GM18505 (cell line): ENCODE measurements around the gene MEGF11.
A peak's percentile ranks its signal among the peaks of the same experiment; 100 is the strongest.

Experiments
- ATAC-seq: cut with Tn5 transposase; IDR thresholded peaks from one replicate; pipeline ENCODE4 v1.9.1; 2021; ENCODE audit not compliant: unreplicated experiment
- POLR2A ChIP-seq: IDR thresholded peaks from 4 replicates; pipeline ENCODE4 v1.6.1; 2011; ENCODE audit warnings: borderline replicate concordance; ENCODE audit not compliant: insufficient read depth, insufficient read length; ENCODE audit errors: extremely low read depth

Gene MEGF11

DNA sequence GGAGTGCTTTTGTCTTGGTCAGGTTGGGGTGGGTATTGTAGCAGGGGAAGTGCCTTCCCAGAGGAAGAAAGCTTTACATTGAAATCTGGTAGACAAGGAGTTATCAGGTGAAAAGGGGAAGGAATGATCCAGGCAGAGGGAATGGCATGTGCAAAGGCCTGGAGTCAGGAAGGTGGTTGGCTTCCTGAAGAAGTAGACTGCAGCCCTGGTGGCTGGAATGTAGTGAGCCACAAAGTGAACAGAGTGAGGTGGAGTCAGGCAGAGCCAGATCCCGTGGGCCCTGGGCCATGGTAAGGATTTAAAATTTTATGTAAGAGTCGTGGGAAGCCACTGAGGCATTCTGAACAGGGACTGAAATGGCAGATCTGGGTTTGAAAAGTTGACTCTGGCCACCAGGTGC is 326.0 kb downstream of the MEGF11 start:
- ATAC-seq: no peak
- no peak for TF ChIP-seq POLR2A

- TF ChIP-seq POLR2A: no peak
- ATAC-seq: no peak
These were observed 326.7 kb downstream of the MEGF11 start for GRCh38 chr15:65926899-65927298.

DNA sequence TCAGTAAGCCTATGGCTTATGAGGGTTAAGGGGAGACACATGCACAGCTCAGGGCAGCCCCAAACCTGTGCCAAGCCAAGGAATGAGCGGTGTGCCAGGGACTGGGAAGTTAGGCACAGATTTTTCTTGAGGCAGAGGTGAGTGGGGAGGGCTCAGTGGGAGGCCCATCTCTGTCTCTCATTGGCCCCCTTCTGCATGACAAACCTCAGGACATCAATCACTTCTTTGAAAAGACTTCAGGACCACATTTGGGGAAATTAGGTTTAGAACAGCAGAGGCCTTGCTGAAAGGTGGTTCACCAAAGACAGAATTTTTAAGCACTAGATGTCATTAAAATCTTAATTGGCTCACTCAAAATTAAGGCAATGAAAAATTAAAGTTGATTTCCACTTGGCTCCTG is 327.1 kb downstream of the MEGF11 start:
- no peak for ATAC-seq
- TF ChIP-seq POLR2A: no peak

DNA sequence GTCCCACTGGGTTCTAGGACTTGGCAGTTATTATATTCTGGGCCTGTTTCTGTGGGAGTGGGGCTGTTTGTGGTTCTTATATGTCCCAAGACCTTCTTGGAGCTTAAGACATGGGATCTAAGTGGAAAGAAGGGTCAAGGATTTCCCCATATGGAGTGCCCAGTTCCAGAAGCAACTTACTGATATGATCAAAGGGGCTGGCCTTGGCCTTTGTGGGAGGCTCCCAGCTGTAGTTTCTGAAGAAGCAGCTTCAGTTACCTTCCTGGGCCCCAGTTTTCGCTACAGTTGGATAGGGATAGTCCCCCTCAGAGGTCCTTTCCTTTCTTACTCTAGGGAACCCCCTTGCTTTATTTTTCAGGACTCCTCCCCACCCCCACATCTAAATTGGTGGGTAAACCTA is 328.2 kb downstream of the MEGF11 start:
- TF ChIP-seq POLR2A: no peak
- no peak for ATAC-seq

DNA sequence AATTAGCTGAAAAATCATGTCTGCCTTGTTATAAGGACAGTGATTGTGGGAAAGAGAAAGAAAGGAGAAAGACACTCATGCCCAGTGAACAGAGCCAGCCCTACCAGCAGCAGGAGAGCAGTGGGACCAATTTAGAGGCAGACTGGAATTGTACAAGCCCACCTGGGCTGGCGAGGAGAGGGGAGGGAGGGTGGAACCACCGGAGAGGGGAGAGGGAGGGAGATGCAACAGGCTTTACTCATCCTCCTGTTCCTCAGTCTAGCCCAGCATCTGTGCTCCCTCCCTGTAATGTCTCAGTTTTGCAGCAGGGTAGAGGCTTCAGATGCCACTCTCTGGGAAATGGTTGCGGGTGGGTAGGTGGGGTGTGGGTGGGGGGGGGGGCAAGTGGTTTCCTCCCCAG is 329.5 kb downstream of the MEGF11 start:
- ATAC-seq: no peak
- TF ChIP-seq POLR2A: no peak

GRCh38 chr15:65923264-65923663 is 330.3 kb downstream of the MEGF11 start:
- no peak for TF ChIP-seq POLR2A
- ATAC-seq: no peak

DNA sequence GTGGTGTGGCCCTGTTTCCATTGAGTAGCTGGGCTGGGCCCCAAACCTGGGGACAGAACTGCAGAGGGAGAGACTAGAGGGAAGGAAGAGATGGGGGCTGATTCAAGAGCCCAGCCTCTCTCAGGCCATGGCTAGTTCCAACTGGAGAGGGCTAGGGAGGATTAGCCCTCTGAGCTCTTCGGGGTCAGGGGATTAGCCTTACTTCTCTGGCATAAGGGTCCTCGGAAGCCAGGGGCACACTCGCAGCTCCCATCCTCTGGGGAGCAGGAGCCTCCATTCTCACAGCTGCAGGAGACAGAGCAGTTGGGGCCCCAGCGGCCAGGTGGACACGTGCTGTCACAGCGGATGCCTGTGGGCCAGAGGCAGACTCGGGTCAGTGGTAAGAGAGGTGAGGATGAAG is 330.9 kb downstream of the MEGF11 start:
- no peak for ATAC-seq
- no peak for TF ChIP-seq POLR2A

DNA sequence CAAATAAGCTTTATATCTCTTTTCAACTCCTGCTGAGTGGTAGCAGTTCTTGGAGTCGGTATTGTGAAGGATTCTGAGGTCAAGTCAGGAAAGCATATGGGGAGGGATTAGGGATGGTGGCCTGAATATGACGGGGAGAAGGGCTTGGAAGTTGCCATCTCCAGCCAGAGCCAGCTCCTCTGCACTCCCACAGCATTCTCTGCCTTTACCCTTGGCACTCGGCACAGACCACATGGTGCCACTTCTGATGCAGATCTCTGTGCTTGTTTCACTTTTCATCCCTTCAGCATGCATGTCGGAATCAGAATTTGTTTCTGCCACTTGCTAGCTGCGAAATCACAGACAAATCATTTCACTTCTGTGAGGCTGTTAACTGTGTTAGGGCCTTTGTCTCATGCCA is 331.8 kb downstream of the MEGF11 start:
- no peak for TF ChIP-seq POLR2A
- no peak for ATAC-seq

DNA sequence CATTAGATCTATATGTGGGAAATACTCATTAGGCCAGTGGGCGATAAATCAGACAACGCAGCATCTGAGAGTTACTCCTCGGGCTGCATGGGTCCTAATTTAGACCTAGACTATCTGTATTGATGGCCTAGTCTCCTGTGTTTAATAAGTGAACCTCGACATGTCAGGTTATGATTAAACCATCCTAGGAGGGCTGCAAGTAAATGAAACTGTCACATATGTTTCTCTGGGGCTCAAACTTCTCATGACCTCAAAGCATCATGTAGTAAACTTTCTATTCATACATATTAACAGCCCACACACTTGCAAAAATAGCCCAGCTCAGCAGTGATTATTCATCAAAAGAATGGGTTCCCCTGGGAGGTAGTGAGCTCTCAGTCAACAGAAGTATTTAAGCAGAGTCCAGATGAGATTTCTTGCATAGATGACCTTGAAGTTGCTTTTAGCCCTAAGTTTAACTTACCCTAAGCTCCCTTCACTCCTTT is 332.7 kb downstream of the MEGF11 start:
- no peak for ATAC-seq
- TF ChIP-seq POLR2A: no peak

DNA sequence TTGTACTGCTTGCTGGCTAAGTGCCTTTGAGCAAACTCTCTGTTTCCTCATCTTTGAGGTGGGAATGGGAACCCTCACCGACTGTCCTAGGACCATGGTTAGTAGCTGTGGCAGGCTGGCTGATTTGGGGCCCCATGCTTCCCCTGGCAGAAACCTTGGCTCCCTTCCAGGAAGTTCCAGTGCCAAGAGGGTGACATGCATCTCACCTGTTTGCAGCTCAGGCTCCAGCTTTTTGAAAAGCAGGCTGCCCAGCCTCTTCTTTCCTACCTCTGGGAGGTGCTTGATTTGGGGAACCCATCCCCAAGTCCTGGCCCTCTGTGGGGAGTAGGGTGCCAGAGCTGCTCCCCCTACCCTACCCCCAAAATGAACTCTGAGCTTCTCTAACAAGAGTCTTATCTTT is 333.4 kb downstream of the MEGF11 start:
- TF ChIP-seq POLR2A: no peak
- ATAC-seq: no peak

DNA sequence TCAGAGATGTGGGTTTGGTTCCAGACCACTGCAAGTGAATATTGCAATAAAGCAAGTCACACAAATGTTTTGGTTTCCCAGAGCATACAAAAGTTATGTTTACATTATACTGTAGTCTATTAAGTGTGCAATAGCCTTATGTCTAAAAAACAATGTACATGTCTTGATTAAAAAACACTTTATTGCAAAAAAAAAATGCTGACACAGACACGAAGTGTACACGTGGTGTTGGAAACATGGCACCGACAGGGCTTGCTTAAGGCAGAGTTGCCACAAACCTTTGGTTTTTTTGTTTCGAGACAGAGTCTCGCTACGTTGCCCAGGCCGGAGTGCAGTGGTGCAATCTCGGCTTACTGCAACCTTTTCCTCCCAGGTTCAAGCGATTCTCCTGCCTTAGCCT is 334.2 kb downstream of the MEGF11 start:
- TF ChIP-seq POLR2A: no peak
- ATAC-seq: no peak

GRCh38 chr15:65918945-65919344 is 334.6 kb downstream of the MEGF11 start:
- no peak for TF ChIP-seq POLR2A
- no peak for ATAC-seq

GRCh38 chr15:65918357-65918920 is 335.1 kb downstream of the MEGF11 start:
- ATAC-seq: no peak
- TF ChIP-seq POLR2A: no peak

DNA sequence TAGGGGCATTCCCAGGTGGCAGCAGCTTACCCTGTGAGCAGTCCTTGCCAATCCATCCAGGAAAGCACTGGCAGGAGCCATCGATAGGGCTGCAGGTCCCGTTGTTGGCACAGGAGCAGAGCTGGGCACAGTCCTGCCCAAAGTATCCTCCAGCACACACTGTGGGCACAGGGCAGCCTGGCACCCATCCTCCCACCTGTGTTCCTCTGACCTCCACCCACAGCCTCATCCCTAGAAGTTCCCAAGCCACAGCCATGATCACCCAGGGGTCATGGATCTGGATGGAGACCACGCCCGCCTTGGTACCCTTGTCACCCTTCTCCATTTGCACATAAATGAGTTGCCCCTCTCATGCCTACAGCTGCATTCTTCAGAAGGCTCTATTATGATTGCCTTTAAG is 335.6 kb downstream of the MEGF11 start:
- no peak for ATAC-seq
- no peak for TF ChIP-seq POLR2A

- peak; percentile 16 for ATAC-seq
- TF ChIP-seq POLR2A: no peak
These were observed 336.2 kb downstream of the MEGF11 start for GRCh38 chr15:65917407-65917756.
